HepG2 (cell line): ENCODE measurements around the gene COPS6. TPM values are rescaled to one million over a fixed set of nuclear protein-coding genes. Genes with fewer than 3 reads are reported as not detected.

ENCODE experiments used
- ATAC-seq: fragments of 200-7000 bp; cut with Tn5 transposase; 3 replicates; pipeline ENCODE4 v1.9.1; 2020; ENCODE audit warnings: mild to moderate bottlenecking, moderate library complexity
- BruUV-seq: library from RNA; stranded (reverse); fragments of 400-500 nt; replicated peaks from 2 replicates; lab custom pipeline; 2021; lab: Mats Ljungman, UMichigan
- CTCF ChIA-PET: fragments of 300-600 bp; formaldehyde crosslinking; extraction: SDS; loops from one replicate; lab custom pipeline; 2021; ENCODE audit warnings: low total read pairs, inconsistent platforms, low intra/inter-chr PET ratio; lab: Yijun Ruan, JAX
- POLR2A ChIA-PET: fragments of 350-600 bp; sonication (Branson Sonifier 250); formaldehyde crosslinking; loops from one replicate; lab custom pipeline; 2020; ENCODE audit warnings: antibody characterized with exemption, inconsistent platforms; lab: Yijun Ruan, JAX
- DNase-seq: peaks from one replicate; pipeline ENCODE4 v3.0.0-alpha.2; 2015; ENCODE audit warnings: low spot score
- FAIRE-seq: peaks from 3 replicates; lab custom pipeline; 2011; peaks lifted over from hg19 to GRCh38; lab: Jason Lieb, UNC
- H2AFZ ChIP-seq: one replicate; pipeline ENCODE4 v1.6.1; 2011; ENCODE audit warnings: low read length, inconsistent platforms
- H3K27ac ChIP-seq: fragments of 300-600 bp; 3 replicates; pipeline ENCODE4 v1.8.0; 2011; ENCODE audit warnings: mixed run types, mild to moderate bottlenecking, mixed read lengths, low read length, inconsistent platforms; ENCODE audit not compliant: insufficient read depth; ENCODE audit errors: extremely low read length
- H3K27me3 ChIP-seq, 2 experiments: fragments of 200-600 bp in 1 of 2; 2 replicates in 1 of 2; 3 replicates in 1 of 2; pipeline versions ENCODE4 v1.6.0 to v1.8.0; 2011; ENCODE audit warnings: low read length in 2 of 2, mild to moderate bottlenecking in 2 of 2, moderate library complexity in 2 of 2, inconsistent platforms in 1 of 2; ENCODE audit not compliant: insufficient read depth in 2 of 2, control insufficient read depth in 1 of 2
- H3K36me3 ChIP-seq, 2 experiments: fragments of 200-600 bp in 1 of 2; replicated peaks in 1 of 2; 2 replicates in 1 of 2; 3 replicates in 1 of 2; pipeline versions ENCODE4 v1.5.1 to v1.8.0; 2011; ENCODE audit warnings: low read length in 2 of 2, inconsistent platforms in 1 of 2; ENCODE audit not compliant: insufficient read depth in 2 of 2, control insufficient read depth in 1 of 2
- H3K4me1 ChIP-seq: 2 replicates; pipeline ENCODE4 v1.5.1; 2012; ENCODE audit warnings: low read length, inconsistent platforms; ENCODE audit not compliant: insufficient read depth
- H3K4me2 ChIP-seq: 2 replicates; pipeline ENCODE4 v1.6.0; 2011; ENCODE audit warnings: low read depth, low read length, inconsistent platforms
- H3K4me3 ChIP-seq, 3 experiments: fragments of 200-600 bp in 1 of 3; sonication (generic), shearing (Covaris generic) in 1 of 3; replicated peaks in 1 of 3; 2 replicates each; pipeline ENCODE4 v1.5.1; 2011 to 2016; ENCODE audit warnings: low read length in 3 of 3, inconsistent platforms in 2 of 3, low read depth in 2 of 3, mild to moderate bottlenecking in 2 of 3, control low read depth in 1 of 3, mixed read lengths in 1 of 3; ENCODE audit not compliant: insufficient read depth in 1 of 3
- H3K79me2 ChIP-seq: one replicate; pipeline ENCODE4 v1.6.1; 2011; ENCODE audit warnings: low read length, inconsistent platforms; ENCODE audit not compliant: insufficient read depth
- H3K9ac ChIP-seq: 2 replicates; pipeline ENCODE4 v1.6.0; 2011; ENCODE audit warnings: mild to moderate bottlenecking, low read depth, low read length, inconsistent platforms; ENCODE audit not compliant: insufficient read depth
- H3K9me3 ChIP-seq: 2 replicates; pipeline ENCODE4 v1.5.1; 2012; ENCODE audit warnings: mild to moderate bottlenecking, low read length
- H4K20me1 ChIP-seq: 2 replicates; pipeline ENCODE4 v1.6.0; 2011; ENCODE audit warnings: inconsistent platforms, mild to moderate bottlenecking, low read length, moderate library complexity; ENCODE audit not compliant: insufficient read depth
- ELF1 ChIP-seq: sonication (generic); formaldehyde crosslinking; IDR thresholded peaks from 2 replicates; pipeline ENCODE4 v1.4.0; 2020; ENCODE audit warnings: missing genetic modification reagents
- GABPA ChIP-seq, 2 experiments: IDR thresholded peaks; 2 replicates each; pipeline ENCODE4 v1.6.1; 2011 to 2016; ENCODE audit warnings: low read depth in 2 of 2, low read length in 1 of 2, missing biosample characterization in 1 of 2, missing genetic modification characterization in 1 of 2
- RFX5 ChIP-seq: IDR thresholded peaks from 2 replicates; pipeline ENCODE4 v1.6.1; 2011; ENCODE audit warnings: low read depth, low read length, improper control_type of control experiment
- SMAD1 ChIP-seq: sonication (generic); formaldehyde crosslinking; IDR thresholded peaks from 2 replicates; pipeline ENCODE4 v1.4.0; 2020; ENCODE audit warnings: missing genetic modification reagents, low read depth, mild to moderate bottlenecking, borderline replicate concordance
- SP140L ChIP-seq: sonication (generic); formaldehyde crosslinking; IDR thresholded peaks from 2 replicates; pipeline ENCODE4 v1.4.0; 2020; ENCODE audit warnings: missing genetic modification reagents, borderline replicate concordance
- ZFAT ChIP-seq: sonication (generic); formaldehyde crosslinking; conservative IDR thresholded peaks from 2 replicates; pipeline ENCODE4 v1.8.1; 2023; ENCODE audit warnings: missing genetic modification reagents, inconsistent platforms
- ZNF10 ChIP-seq: sonication (generic); formaldehyde crosslinking; IDR thresholded peaks from 2 replicates; pipeline ENCODE4 v1.4.0; 2020; ENCODE audit warnings: mild to moderate bottlenecking, low read depth, missing genetic modification reagents, borderline replicate concordance
- ZNF30 ChIP-seq: sonication (generic); formaldehyde crosslinking; IDR thresholded peaks from 2 replicates; pipeline ENCODE4 v1.5.0; 2020; ENCODE audit warnings: mild to moderate bottlenecking, missing genetic modification reagents
- ZNF335 ChIP-seq: sonication (generic); formaldehyde crosslinking; IDR thresholded peaks from 2 replicates; pipeline ENCODE4 v1.4.0; 2020; ENCODE audit warnings: missing genetic modification reagents
- ZNF546 ChIP-seq: sonication (generic); formaldehyde crosslinking; conservative IDR thresholded peaks from 2 replicates; pipeline ENCODE4 v1.8.1; 2023; ENCODE audit warnings: mild to moderate bottlenecking, missing genetic modification reagents
- ZNF557 ChIP-seq: sonication (generic); formaldehyde crosslinking; IDR thresholded peaks from 2 replicates; pipeline ENCODE4 v1.4.0; 2020; ENCODE audit warnings: missing genetic modification reagents
- ZNF614 ChIP-seq: IDR thresholded peaks from 2 replicates; pipeline ENCODE4 v1.6.1; 2018; ENCODE audit warnings: missing biosample characterization, missing genetic modification reagents, inconsistent platforms, borderline replicate concordance
- ZNF703 ChIP-seq: sonication (generic); formaldehyde crosslinking; IDR thresholded peaks from 2 replicates; pipeline ENCODE4 v1.5.1; 2020; ENCODE audit warnings: missing genetic modification reagents, mild to moderate bottlenecking, moderate library complexity, borderline replicate concordance
- ZNF724P ChIP-seq: sonication (generic); formaldehyde crosslinking; IDR thresholded peaks from 2 replicates; pipeline ENCODE4 v1.8.0; 2022; ENCODE audit warnings: missing genetic modification reagents, borderline replicate concordance
- ZNF761 ChIP-seq: sonication (generic); formaldehyde crosslinking; conservative IDR thresholded peaks from 2 replicates; pipeline ENCODE4 v1.4.0; 2020; ENCODE audit warnings: mild to moderate bottlenecking, missing genetic modification reagents
- ZNF777 ChIP-seq: sonication (generic); formaldehyde crosslinking; IDR thresholded peaks from 2 replicates; pipeline ENCODE4 v1.4.0; 2020; ENCODE audit warnings: missing genetic modification reagents
- WGBS: methylation state at CpG from one replicate; pipeline ENCODE4 v1.1.6; 2017; ENCODE audit warnings: low lambda C conversion rate; 5-methylcytosine and 5-hydroxymethylcytosine counted together
- in situ Hi-C: cut with HindIII; loops from 2 replicates; pipeline ENCODE4 v1.10.0; 2017; ENCODE audit warnings: low pct_unique_long_range_greater_than_20kb; ENCODE audit not compliant: extremely low pct_ligation_motif_present
- intact Hi-C: fragments of 100-400 bp; cut with micrococcal nuclease; formaldehyde crosslinking; loops from one replicate; pipeline ENCODE4 v1.10.0; 2022; ENCODE audit not compliant: unreplicated experiment
- polyA plus RNA-seq, 8 experiments: library from polyadenylated mRNA; depleted of rRNA in 3 of 8; stranded (reverse) in 7 of 8; unstranded in 1 of 8; fragments of >200 nt; fragmentation: Illumina TruSeq in 4 of 8; extraction: Trizol in 4 of 8; gene quantifications; 2 replicates each; pipeline versions ENCODE4 v1.2.1 to v1.2.3, GENCODE V29; 2011 to 2016; ENCODE audit warnings: low read depth in 4 of 8, missing spikeins in 1 of 8, mixed read lengths in 1 of 8; ENCODE audit not compliant: insufficient read depth in 1 of 8
- total RNA-seq, 5 experiments: library from RNA; depleted of rRNA; stranded (reverse); fragments of >200 nt; fragmentation: Illumina TruSeq; extraction: Trizol; gene quantifications; 2 replicates each; pipeline ENCODE4 v1.2.3, GENCODE V29; 2016; ENCODE audit warnings: low read depth in 1 of 5
- TF ChIP-seq, protein P1 (sequence below): sonication (generic); formaldehyde crosslinking; IDR thresholded peaks from 2 replicates; pipeline ENCODE4 v1.4.0; 2020; ENCODE audit warnings: mild to moderate bottlenecking, missing genetic modification reagents
- TF ChIP-seq, protein P2 (sequence below): sonication (generic); formaldehyde crosslinking; conservative IDR thresholded peaks from 2 replicates; pipeline ENCODE4 v1.8.0; 2022; ENCODE audit warnings: mild to moderate bottlenecking, moderate library complexity, missing genetic modification reagents
- TF ChIP-seq, protein P3 (sequence below): IDR thresholded peaks from 2 replicates; pipeline ENCODE4 v1.6.1; 2016

The COPS6 gene
- total and polyA plus RNA-seq, 2 of the 13 experiments (the other 11 are each of a cell fraction or from before 2014, with no cell fraction given), result 33.4 to 117 TPM

DNA sequence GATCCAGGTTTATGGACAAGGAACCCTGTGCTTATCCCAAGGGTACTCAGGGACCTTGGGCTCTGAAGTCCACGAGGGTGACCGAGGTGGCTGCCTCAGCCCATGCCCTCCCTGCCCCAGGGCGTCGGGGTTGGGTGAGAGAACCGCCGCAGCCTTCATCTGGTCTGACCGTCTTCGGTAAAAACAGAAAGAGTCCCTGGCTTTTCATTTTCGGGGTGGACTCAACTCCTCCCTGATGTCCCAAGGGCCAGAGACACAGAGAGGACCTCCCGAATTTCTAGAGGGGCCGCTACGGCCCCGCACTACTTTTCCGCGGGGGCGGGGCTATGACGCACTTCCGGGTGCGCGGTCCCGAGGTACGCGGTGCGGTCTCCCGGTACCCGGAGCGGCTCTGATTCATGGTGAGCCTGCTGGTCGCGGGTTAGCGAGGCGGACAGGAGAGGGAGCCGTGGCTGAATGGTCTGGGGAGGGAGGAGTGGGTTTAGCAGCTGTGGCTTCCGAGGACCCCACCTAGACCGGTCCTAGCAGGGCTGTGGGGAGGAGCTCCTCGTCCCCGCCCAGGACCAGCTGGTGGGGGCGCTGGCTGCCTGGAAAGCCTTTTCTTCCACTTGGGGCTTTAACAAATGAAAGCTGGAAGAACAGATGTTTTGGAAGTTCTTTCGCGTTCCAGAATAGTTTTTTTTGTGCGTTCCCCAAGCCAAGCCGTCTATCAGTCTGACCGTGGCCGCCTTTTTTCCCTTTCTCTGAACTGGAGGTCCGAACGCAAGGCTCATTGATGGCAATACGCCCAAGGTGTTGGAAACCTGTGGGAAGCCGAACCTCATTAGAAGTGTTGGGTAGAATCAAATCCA is 39.1 kb upstream of the COPS6 start, which contains the start of gene ZSCAN21:
Gene ZSCAN21, plus strand, starts transcription at position 334 of the 851 bp plus-strand sequence. CDS start 7,233 bp downstream, outside the sequence.
- DNase-seq (peak; percentile 75), FAIRE-seq (peak; percentile 26), ATAC-seq (peak; percentile 92)
- 14% methylated on average over 39 of the region's 47 CpGs for WGBS
- Histone ChIP-seq H3K4me3 (peak within 1 kb of the TSS; percentile 62 to 80 (median 76)), H3K27me3 (no peaks in the 10 kb centered on the region), H3K4me2 (peak within 1 kb of the TSS; percentile 87), H3K9me3 (no peaks in the 10 kb centered on the region), H3K36me3 (no peaks in the 10 kb centered on the region), H2AFZ (peak within 1 kb of the TSS; percentile 31), H3K9ac (peak within 1 kb of the TSS; percentile 76), H3K4me1 (peaks cover 29% of the 10 kb centered on the region), H3K79me2 (peaks cover 6% of the 10 kb centered on the region), H3K27ac (peak within 1 kb of the TSS; percentile 77), H4K20me1 (no peaks in the 10 kb centered on the region)
- in situ Hi-C loops (loop anchor here (5.0 to 10.0 kb wide), 2 partner anchors 57 to 135 kb away; partner anchors contain the start of gene TRIM4), intact Hi-C loops (loop anchor here (5.0 kb wide), 1 partner anchor 72 kb away; the partner anchor contains the start of gene AZGP1)
- ChIA-PET POLR2A (interaction anchor here (0.7 to 1.5 kb wide), 19 partner anchors 11 to 130 kb away, joined by 3 to 13 read pairs (median 5); partner anchors contain the start of genes AP4M1, AZGP1, TRIM4 and ZKSCAN1), CTCF (interaction anchor here (1.9 kb wide), 1 partner anchor 56 kb away, joined by 6 read pairs; no protein-coding TSS in a partner anchor)
- no TSS peak for BruUV-seq
- TF ChIP-seq ELF1, result peak; percentile 89
- TF ChIP-seq ZFAT, result no peak
- TF ChIP-seq RFX5, result 0 out of 2 replicates have a peak, but pooled peaks have one; percentile 28
- TF ChIP-seq GABPA (IDR thresholded peaks at IDR 0.05; ENCODE audit: low read depth, low read length), result peak; percentile 73
- peak; percentile 94 for TF ChIP-seq GABPA (CRISPR knock-in tag; IDR thresholded peaks at IDR 0.05; ENCODE audit: low read depth)
- 0 out of 2 replicates have a peak, but pooled peaks have one; percentile 47 for TF ChIP-seq ZNF335 (CRISPR knock-in tag)
- TF ChIP-seq ZNF703 (CRISPR knock-in tag), result no peak
- TF ChIP-seq, protein P1, sequence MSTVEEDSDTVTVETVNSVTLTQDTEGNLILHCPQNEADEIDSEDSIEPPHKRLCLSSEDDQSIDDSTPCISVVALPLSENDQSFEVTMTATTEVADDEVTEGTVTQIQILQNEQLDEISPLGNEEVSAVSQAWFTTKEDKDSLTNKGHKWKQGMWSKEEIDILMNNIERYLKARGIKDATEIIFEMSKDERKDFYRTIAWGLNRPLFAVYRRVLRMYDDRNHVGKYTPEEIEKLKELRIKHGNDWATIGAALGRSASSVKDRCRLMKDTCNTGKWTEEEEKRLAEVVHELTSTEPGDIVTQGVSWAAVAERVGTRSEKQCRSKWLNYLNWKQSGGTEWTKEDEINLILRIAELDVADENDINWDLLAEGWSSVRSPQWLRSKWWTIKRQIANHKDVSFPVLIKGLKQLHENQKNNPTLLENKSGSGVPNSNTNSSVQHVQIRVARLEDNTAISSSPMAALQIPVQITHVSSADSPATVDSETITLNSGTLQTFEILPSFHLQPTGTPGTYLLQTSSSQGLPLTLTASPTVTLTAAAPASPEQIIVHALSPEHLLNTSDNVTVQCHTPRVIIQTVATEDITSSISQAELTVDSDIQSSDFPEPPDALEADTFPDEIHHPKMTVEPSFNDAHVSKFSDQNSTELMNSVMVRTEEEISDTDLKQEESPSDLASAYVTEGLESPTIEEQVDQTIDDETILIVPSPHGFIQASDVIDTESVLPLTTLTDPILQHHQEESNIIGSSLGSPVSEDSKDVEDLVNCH (CRISPR knock-in tag), result no peak
- TF ChIP-seq ZNF777 (CRISPR knock-in tag), result peak; percentile 79
- TF ChIP-seq, protein P2, sequence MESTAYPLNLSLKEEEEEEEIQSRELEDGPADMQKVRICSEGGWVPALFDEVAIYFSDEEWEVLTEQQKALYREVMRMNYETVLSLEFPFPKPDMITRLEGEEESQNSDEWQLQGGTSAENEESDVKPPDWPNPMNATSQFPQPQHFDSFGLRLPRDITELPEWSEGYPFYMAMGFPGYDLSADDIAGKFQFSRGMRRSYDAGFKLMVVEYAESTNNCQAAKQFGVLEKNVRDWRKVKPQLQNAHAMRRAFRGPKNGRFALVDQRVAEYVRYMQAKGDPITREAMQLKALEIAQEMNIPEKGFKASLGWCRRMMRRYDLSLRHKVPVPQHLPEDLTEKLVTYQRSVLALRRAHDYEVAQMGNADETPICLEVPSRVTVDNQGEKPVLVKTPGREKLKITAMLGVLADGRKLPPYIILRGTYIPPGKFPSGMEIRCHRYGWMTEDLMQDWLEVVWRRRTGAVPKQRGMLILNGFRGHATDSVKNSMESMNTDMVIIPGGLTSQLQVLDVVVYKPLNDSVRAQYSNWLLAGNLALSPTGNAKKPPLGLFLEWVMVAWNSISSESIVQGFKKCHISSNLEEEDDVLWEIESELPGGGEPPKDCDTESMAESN (CRISPR knock-in tag), result 0 out of 2 replicates have a peak, but pooled peaks have one; percentile 19
- 0 out of 2 replicates have a peak, but pooled peaks have one; percentile 48 for TF ChIP-seq ZNF557
- TF ChIP-seq, protein P3, sequence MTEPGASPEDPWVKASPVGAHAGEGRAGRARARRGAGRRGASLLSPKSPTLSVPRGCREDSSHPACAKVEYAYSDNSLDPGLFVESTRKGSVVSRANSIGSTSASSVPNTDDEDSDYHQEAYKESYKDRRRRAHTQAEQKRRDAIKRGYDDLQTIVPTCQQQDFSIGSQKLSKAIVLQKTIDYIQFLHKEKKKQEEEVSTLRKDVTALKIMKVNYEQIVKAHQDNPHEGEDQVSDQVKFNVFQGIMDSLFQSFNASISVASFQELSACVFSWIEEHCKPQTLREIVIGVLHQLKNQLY (CRISPR knock-in tag), result no peak
- no peak for TF ChIP-seq ZNF546 (CRISPR knock-in tag)
- TF ChIP-seq ZNF724P, result no peak
- TF ChIP-seq ZNF761, result no peak
- no peak for TF ChIP-seq ZNF10 (CRISPR knock-in tag)
- no peak for TF ChIP-seq ZNF30 (CRISPR knock-in tag)
- TF ChIP-seq SP140L (CRISPR knock-in tag), result no peak
- TF ChIP-seq SMAD1 (CRISPR knock-in tag), result no peak
- peak; percentile 33; the same call in 1 of the 2 replicates for TF ChIP-seq ZNF614 (CRISPR knock-in tag)
